ENCODE measurements around the gene SYT7.
A peak's percentile ranks its signal among the peaks of the same experiment; 100 is the strongest.
"Not testable (repeated sequence)": the region's sequence is repeated elsewhere in the genome, so short reads cannot be mapped to it uniquely, and the experiment has no call there.

The SYT7 gene

GRCh38 chr11:61616434-61616833 is 35.6 kb upstream of the SYT7 start:
- TF ChIP-seq POLR2A (IDR thresholded peaks at IDR 0.05; ENCODE audit: low read length) (no peak), GATA1 (IDR thresholded peaks at IDR 0.05; ENCODE audit: low read depth, low read length) (no peak)
- DNase-seq = peak in 1 of 2 experiments; percentile 46

- not testable (repeated sequence) for DNase-seq
Observed at GRCh38 chr11:61614782-61615181, 33.9 kb upstream of the SYT7 start.

- no peak for DNase-seq
- TF ChIP-seq GATA1 (IDR thresholded peaks at IDR 0.05; ENCODE audit: low read depth, low read length) (no peak), POLR2A (IDR thresholded peaks at IDR 0.05; ENCODE audit: low read length) (no peak)
Observed at GRCh38 chr11:61613870-61614269, 33.0 kb upstream of the SYT7 start.

- DNase-seq = no peak
- TF ChIP-seq POLR2A (IDR thresholded peaks at IDR 0.05; ENCODE audit: low read length) (no peak), GATA1 (IDR thresholded peaks at IDR 0.05; ENCODE audit: low read depth, low read length) (no peak)
Observed at GRCh38 chr11:61613051-61613450, 32.2 kb upstream of the SYT7 start.

GRCh38 chr11:61611309-61611708 is 30.4 kb upstream of the SYT7 start:
- no peak for TF ChIP-seq GATA1 (IDR thresholded peaks at IDR 0.05; ENCODE audit: low read depth, low read length)
- TF ChIP-seq POLR2A (IDR thresholded peaks at IDR 0.05; ENCODE audit: low read length) = no peak
- DNase-seq = no peak

GRCh38 chr11:61610905-61611304 is 30.0 kb upstream of the SYT7 start:
- TF ChIP-seq GATA1 (IDR thresholded peaks at IDR 0.05; ENCODE audit: low read depth, low read length) = no peak
- no peak for TF ChIP-seq POLR2A (IDR thresholded peaks at IDR 0.05; ENCODE audit: low read length)
- no peak for DNase-seq

GRCh38 chr11:61609980-61610366 is 29.1 kb upstream of the SYT7 start:
- no peak for DNase-seq
- no peak for TF ChIP-seq POLR2A (IDR thresholded peaks at IDR 0.05; ENCODE audit: low read length)
- no peak for TF ChIP-seq GATA1 (IDR thresholded peaks at IDR 0.05; ENCODE audit: low read depth, low read length)

- no peak for DNase-seq
- TF ChIP-seq POLR2A (IDR thresholded peaks at IDR 0.05; ENCODE audit: low read length) = no peak
- TF ChIP-seq GATA1 (IDR thresholded peaks at IDR 0.05; ENCODE audit: low read depth, low read length) = no peak
Observed at GRCh38 chr11:61609000-61609979, 28.4 kb upstream of the SYT7 start.

- no peak for TF ChIP-seq POLR2A (IDR thresholded peaks at IDR 0.05; ENCODE audit: low read length)
- TF ChIP-seq GATA1 (IDR thresholded peaks at IDR 0.05; ENCODE audit: low read depth, low read length) = no peak
- no peak for DNase-seq
Observed at GRCh38 chr11:61607920-61608599, 27.2 kb upstream of the SYT7 start.

- no peak for DNase-seq
- no peak for TF ChIP-seq GATA1 (IDR thresholded peaks at IDR 0.05; ENCODE audit: low read depth, low read length)
- no peak for TF ChIP-seq POLR2A (IDR thresholded peaks at IDR 0.05; ENCODE audit: low read length)
Observed at GRCh38 chr11:61607426-61607825, 26.6 kb upstream of the SYT7 start.

GRCh38 chr11:61603667-61604066 is 22.8 kb upstream of the SYT7 start:
- TF ChIP-seq POLR2A (IDR thresholded peaks at IDR 0.05; ENCODE audit: low read length) (no peak), GATA1 (IDR thresholded peaks at IDR 0.05; ENCODE audit: low read depth, low read length) (no peak)
- DNase-seq = no peak

- TF ChIP-seq GATA1 (IDR thresholded peaks at IDR 0.05; ENCODE audit: low read depth, low read length) = no peak
- no peak for TF ChIP-seq POLR2A (IDR thresholded peaks at IDR 0.05; ENCODE audit: low read length)
- no peak for DNase-seq
Observed at GRCh38 chr11:61602775-61603569, 22.1 kb upstream of the SYT7 start.

- TF ChIP-seq GATA1 (IDR thresholded peaks at IDR 0.05; ENCODE audit: low read depth, low read length) (no peak), POLR2A (IDR thresholded peaks at IDR 0.05; ENCODE audit: low read length) (no peak)
- DNase-seq = no peak
Observed at GRCh38 chr11:61601512-61601911, 20.6 kb upstream of the SYT7 start.
